Thyroid gland (tissue), 4 donors: Measurements from ENCODE around the gene PRSS38. TPM values are rescaled to one million over a fixed set of nuclear protein-coding genes. Genes with fewer than 3 reads are reported as not detected.

Source experiments
- DNase-seq, 2 donors: peaks; one replicate each; pipeline ENCODE4 v3.0.0-alpha.2; 2019
- H3K27ac ChIP-seq, 3 donors: fragments of 200-600 bp; sonication (generic); 1 replicate in 2 of 3; 2 replicates in 1 of 3; pipeline ENCODE4 v1.5.1; 2016 to 2019; ENCODE audit warnings: mild to moderate bottlenecking in 1 of 3, moderate library complexity in 1 of 3
- H3K27me3 ChIP-seq: fragments of 200-600 bp; sonication (generic); one replicate; pipeline ENCODE4 v1.5.1; 2019
- H3K36me3 ChIP-seq, 2 donors: fragments of 200-600 bp; sonication (generic); one replicate each; pipeline ENCODE4 v1.5.1; 2016 to 2019
- H3K4me1 ChIP-seq, 2 donors: fragments of 200-600 bp; sonication (generic); one replicate each; pipeline ENCODE4 v1.5.1; 2017 to 2019
- H3K4me3 ChIP-seq, 3 donors: fragments of 200-600 bp; sonication (generic); replicated peaks in 1 of 3; 1 replicate in 2 of 3; 2 replicates in 1 of 3; pipeline ENCODE4 v1.5.1; 2016; ENCODE audit warnings: mild to moderate bottlenecking in 1 of 3
- H3K9me3 ChIP-seq: fragments of 200-600 bp; sonication (generic); one replicate; pipeline ENCODE4 v1.5.1; 2017
- CTCF ChIP-seq, 6 experiments: fragments of 200-600 bp in 3 of 6; fragments of 450-650 bp in 3 of 6; sonication (generic) in 3 of 6; IDR thresholded peaks; one replicate each; pipeline ENCODE4 v1.5.1; 2016 to 2019; ENCODE audit warnings: antibody characterized with exemption in 6 of 6, mild to moderate bottlenecking in 2 of 6, inconsistent platforms in 1 of 6, moderate library complexity in 1 of 6
- POLR2A ChIP-seq, 2 donors: fragments of 450-650 bp; IDR thresholded peaks; one replicate each; pipeline ENCODE4 v1.6.1; 2017; ENCODE audit warnings: antibody characterized with exemption in 2 of 2, mild to moderate bottlenecking in 2 of 2, moderate library complexity in 1 of 2
- WGBS, 2 donors: methylation state at CpG; one replicate each; pipeline ENCODE4 v1.1.5; 2017; 5-methylcytosine and 5-hydroxymethylcytosine counted together
- intact Hi-C: fragments of 100-400 bp; cut with DNase I; formaldehyde crosslinking; loops from one replicate; pipeline ENCODE4 v1.15.1; 2023
- total RNA-seq, 4 donors: library from RNA; depleted of rRNA; stranded (reverse); fragments of >200 nt; gene quantifications; one replicate each; pipeline ENCODE4 v1.2.3, GENCODE V29; 2016

PRSS38 gene
- total RNA-seq, 4 donors from 2014 or later, result not detected

DNA sequence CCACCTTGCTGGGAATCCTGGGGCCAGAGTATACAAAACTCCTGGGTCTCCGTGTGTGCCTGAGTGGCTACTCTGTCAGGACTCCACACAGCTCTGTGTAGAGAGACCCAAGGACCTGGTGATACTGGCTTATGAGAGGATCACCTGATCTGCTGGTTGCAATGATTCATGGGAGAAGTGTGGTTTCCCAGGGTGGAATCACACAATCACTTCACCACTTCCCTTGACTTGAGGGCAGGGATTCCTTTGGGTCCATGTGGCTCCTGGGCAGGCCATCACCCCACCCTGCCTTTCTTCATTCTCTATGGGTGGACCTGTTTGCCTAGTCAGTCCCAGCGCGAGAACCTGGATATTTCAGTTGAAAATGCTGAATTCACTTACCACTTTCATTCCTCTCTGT is 13.3 kb downstream of the PRSS38 start:
- intact Hi-C loops, result no loop called here
- no peaks in the 10 kb centered on the region for H3K27me3 ChIP-seq
- TF ChIP-seq CTCF (IDR thresholded peaks at IDR 0.05) (no peak), POLR2A (IDR thresholded peaks at IDR 0.05) (no peak)
- no peak overlapping the region for H3K27ac ChIP-seq
- no peaks in the 10 kb centered on the region for H3K9me3 ChIP-seq
- DNase-seq, result no peak
- 80 to 88% methylated on average over 3 of the region's 3 CpGs for WGBS, 2 donors
- H3K36me3 ChIP-seq, result no peaks in the 10 kb centered on the region
- H3K4me3 ChIP-seq, result no peak overlapping the region
- H3K4me1 ChIP-seq, result no peaks in the 10 kb centered on the region

DNA sequence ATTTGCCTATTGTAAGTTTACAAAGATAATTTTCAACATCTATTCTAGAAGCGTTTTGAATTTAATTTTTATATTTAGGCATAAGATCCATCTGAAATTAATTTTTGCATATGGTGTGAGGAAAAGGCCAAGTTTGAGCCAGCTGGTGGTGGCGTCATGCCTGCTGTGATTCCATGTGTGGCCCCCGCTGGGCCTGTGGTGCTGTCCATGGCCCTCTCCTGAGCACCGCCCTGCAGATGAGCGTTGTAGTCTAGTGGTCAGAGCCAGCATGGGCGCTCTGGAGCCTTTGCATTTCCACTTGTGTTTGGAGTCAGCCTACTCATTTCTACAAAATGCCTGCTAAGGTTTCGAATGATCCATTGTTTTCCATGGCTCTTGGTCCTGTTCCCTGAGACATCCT is 22.7 kb downstream of the PRSS38 start:
- H3K36me3 ChIP-seq, result no peaks in the 10 kb centered on the region
- no peak for DNase-seq
- H3K9me3 ChIP-seq, result no peaks in the 10 kb centered on the region
- no peak for TF ChIP-seq POLR2A (IDR thresholded peaks at IDR 0.05)
- TF ChIP-seq CTCF (IDR thresholded peaks at IDR 0.05), result no peak
- no peaks in the 10 kb centered on the region for H3K4me1 ChIP-seq
- no peaks in the 10 kb centered on the region for H3K27me3 ChIP-seq
- whole genome bisulfite sequencing, 2 donors, result 88 to 93% methylated on average over 7 of the region's 7 CpGs
- intact Hi-C loops, result no loop called here
- H3K4me3 ChIP-seq, result no peak overlapping the region
- no peak overlapping the region for H3K27ac ChIP-seq

GRCh38 chr1:227841096-227841495 is 25.6 kb downstream of the PRSS38 start:
- Histone ChIP-seq H3K4me1 (no peaks in the 10 kb centered on the region), H3K27ac (no peak overlapping the region), H3K27me3 (no peaks in the 10 kb centered on the region), H3K9me3 (no peaks in the 10 kb centered on the region), H3K4me3 (no peak overlapping the region), H3K36me3 (no peaks in the 10 kb centered on the region)
- no peak for DNase-seq
- WGBS, 2 donors, result 67 to 71% methylated on average over 9 of the region's 9 CpGs
- intact Hi-C loops, result no loop called here
- TF ChIP-seq POLR2A (IDR thresholded peaks at IDR 0.05) (no peak), CTCF (IDR thresholded peaks at IDR 0.05) (no peak)

GRCh38 chr1:227844320-227845146 is 29.1 kb downstream of the PRSS38 start:
- Histone ChIP-seq H3K27ac (no peak overlapping the region), H3K27me3 (no peaks in the 10 kb centered on the region), H3K9me3 (no peaks in the 10 kb centered on the region), H3K4me3 (no peak overlapping the region), H3K36me3 (no peaks in the 10 kb centered on the region), H3K4me1 (no peaks in the 10 kb centered on the region)
- DNase-seq, result no peak
- intact Hi-C loops, result no loop called here
- TF ChIP-seq CTCF (IDR thresholded peaks at IDR 0.05), result no peak
- no peak for TF ChIP-seq POLR2A (IDR thresholded peaks at IDR 0.05)
- 76 to 93% methylated on average over 4 of the region's 5 CpGs for WGBS, 2 donors

- TF ChIP-seq CTCF (IDR thresholded peaks at IDR 0.05) (no peak), POLR2A (IDR thresholded peaks at IDR 0.05) (no peak)
- Histone ChIP-seq H3K4me1 (no peaks in the 10 kb centered on the region), H3K36me3 (no peaks in the 10 kb centered on the region), H3K27me3 (no peaks in the 10 kb centered on the region), H3K27ac (no peak overlapping the region), H3K4me3 (no peak overlapping the region), H3K9me3 (no peaks in the 10 kb centered on the region)
- intact Hi-C loops, result no loop called here
- no peak for DNase-seq
- WGBS, 2 donors, result 100% methylated on average over 1 of the region's 3 CpGs; no CpG with 5 or more reads in 1 of the 2 donors
Measured at GRCh38 chr1:227845147-227845458, 29.6 kb downstream of the PRSS38 start.
